Stimulated activated CD8-positive, alpha-beta memory T cell treated with anti-CD3 and anti-CD28 coated beads, Interleukin-7, amount 100 ng/mL, for 4 hours (primary cell): Measurements from ENCODE around the gene UBE2Q1.

Source experiments
- DNase-seq, 2 donors: peaks; one replicate each; pipeline ENCODE4 v3.0.0-alpha.2; 2020; ENCODE audit warnings: low read depth in 2 of 2

UBE2Q1 gene

DNA sequence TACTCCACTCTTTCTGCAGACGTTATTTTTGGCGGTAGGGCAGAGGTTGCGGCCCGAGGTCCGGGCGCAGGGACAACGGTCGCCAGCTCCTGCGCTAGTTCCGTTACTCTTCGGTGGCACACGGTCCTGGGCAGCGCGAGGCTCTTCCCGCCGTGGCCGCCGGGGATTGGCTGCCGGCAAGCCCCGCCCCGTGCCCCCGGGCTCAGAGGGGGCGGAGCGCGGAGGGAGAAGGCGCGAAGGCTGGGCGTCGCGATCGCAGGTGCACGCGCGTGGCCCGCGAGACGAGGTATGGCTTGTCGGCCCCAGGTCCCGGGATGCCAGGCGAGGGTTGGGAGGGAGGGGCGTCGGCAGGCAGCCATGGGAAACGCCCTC is 55.7 kb downstream of the UBE2Q1 start:
- no peak for DNase-seq

DNA sequence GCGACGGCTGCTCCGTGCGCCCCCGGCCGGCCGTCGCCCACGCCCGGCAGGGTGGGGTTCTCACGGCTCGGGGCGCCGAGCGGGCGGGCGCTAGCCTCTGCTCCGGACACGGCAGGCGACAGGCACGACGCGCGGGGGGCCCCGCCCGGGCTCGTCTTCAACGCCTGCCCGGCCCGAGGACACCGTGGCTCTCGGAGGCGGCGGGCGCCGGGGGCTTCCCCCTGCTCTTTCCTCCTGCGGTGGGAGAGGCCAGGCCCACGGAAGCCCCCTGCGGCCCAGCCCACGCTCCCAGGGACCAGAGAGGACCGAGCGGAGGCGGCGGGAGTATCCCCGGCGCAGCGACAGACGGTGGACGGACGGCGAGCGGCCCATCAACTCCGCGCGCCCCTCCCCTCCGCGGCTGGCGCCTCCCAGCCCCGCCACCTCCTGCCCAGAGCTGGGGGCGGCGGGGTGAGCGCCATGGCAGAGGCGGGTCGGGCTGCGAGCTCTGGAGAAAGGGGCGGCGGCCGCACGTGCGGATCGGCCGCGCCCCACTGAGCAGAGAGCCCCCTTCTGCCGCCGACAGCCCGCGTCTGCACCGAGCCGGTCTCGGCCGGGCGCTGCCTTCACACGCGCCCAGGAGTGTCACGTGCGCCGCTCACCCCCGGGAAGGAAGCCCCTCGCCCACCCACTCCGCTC is 56.3 kb downstream of the UBE2Q1 start, which contains the start of the genes SHE and TDRD10:
Gene SHE, minus strand, starts transcription at position 347 of the 678 bp plus-strand sequence. CDS start 386 bp downstream, outside the sequence.
Gene TDRD10, plus strand, starts transcription at position 154 of the 678 bp plus-strand sequence. CDS start 4,685 bp downstream, outside the sequence.
- DNase-seq: no peak

- no peak for DNase-seq
Observed at GRCh38 chr1:154501423-154502065, 56.9 kb downstream of the UBE2Q1 start.

DNA sequence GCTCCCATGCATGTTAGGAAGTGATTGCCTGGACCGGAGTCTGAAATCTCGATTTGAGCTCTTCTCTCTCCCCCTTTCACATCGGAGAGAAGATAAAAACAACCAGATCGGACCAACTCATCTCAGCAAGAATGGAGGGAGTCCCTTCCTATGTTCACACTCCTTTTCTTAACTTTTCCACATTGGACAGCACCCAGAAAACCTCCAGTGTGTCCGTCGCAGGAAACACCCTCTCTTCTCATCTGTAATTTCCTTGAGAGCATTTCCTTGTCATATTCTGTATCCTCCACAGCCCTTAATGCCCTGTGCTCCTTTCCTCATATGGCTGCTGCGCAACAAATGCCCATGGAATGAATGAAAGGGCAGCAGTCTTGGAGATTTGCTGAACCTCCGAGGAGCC is 57.9 kb downstream of the UBE2Q1 start:
- no peak for DNase-seq

GRCh38 chr1:154499446-154499845 is 59.0 kb downstream of the UBE2Q1 start:
- no peak for DNase-seq
